Neural cell (in vitro differentiated cells): ENCODE data around the gene GAP43.

Experiments
- CTCF ChIP-seq: fragments of 450-650 bp; IDR thresholded peaks from 2 replicates; pipeline ENCODE4 v1.5.1; 2014; ENCODE audit warnings: antibody characterized with exemption, mild to moderate bottlenecking, moderate library complexity; ENCODE audit not compliant: poor library complexity, severe bottlenecking
- EP300 ChIP-seq: fragments of 450-650 bp; conservative IDR thresholded peaks from 2 replicates; pipeline ENCODE4 v1.6.1; 2014; ENCODE audit warnings: antibody characterized with exemption, mild to moderate bottlenecking, moderate library complexity; ENCODE audit not compliant: poor library complexity, severe bottlenecking
- MXI1 ChIP-seq: fragments of 450-650 bp; conservative IDR thresholded peaks from 2 replicates; pipeline ENCODE4 v1.6.1; 2014; ENCODE audit warnings: antibody characterized with exemption, mild to moderate bottlenecking; ENCODE audit not compliant: poor library complexity, severe bottlenecking
- POLR2AphosphoS5 ChIP-seq: IDR thresholded peaks from 2 replicates; pipeline ENCODE4 v1.6.1; 2012
- REST ChIP-seq: IDR thresholded peaks from 2 replicates; pipeline ENCODE4 v1.6.1; 2012; ENCODE audit warnings: borderline replicate concordance
- TAF1 ChIP-seq: IDR thresholded peaks from 2 replicates; pipeline ENCODE4 v1.6.1; 2012; ENCODE audit warnings: low read depth

GRCh38 chr3:115683305-115683704 is 60.0 kb downstream of the GAP43 start:
- no peak for TF ChIP-seq CTCF
- TF ChIP-seq REST: no peak
- TF ChIP-seq MXI1: no peak
- no peak for TF ChIP-seq POLR2AphosphoS5
- TF ChIP-seq EP300: no peak
- TF ChIP-seq TAF1: no peak
